ENCODE results near the gene LRP6. TPM values are rescaled to one million over a fixed set of nuclear protein-coding genes. Genes with fewer than 3 reads are reported as not detected.

The LRP6 gene
- total RNA-seq, 2 donors from 2014 or later: 26.2 to 37.9 TPM

DNA sequence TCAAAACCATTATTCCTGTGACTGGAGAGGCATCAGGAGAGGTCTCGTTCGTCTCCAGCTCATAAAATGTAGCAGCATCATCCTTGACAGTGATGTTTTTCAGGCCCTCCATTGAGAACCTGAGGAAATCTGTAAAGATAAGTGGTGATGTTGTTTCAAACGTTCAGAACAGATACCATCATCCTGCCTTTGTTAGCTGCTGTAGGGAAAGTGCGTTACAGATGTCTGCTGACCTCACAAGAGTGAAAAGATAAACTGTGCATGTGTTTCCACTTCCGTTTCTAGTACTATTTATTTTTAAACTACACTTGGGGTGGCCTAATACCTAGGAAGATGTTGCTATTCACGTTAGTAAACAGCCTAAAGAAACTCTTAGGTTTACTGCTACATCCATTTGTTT, 167.7 kb downstream of the LRP6 start:
- TF ChIP-seq, protein P1, sequence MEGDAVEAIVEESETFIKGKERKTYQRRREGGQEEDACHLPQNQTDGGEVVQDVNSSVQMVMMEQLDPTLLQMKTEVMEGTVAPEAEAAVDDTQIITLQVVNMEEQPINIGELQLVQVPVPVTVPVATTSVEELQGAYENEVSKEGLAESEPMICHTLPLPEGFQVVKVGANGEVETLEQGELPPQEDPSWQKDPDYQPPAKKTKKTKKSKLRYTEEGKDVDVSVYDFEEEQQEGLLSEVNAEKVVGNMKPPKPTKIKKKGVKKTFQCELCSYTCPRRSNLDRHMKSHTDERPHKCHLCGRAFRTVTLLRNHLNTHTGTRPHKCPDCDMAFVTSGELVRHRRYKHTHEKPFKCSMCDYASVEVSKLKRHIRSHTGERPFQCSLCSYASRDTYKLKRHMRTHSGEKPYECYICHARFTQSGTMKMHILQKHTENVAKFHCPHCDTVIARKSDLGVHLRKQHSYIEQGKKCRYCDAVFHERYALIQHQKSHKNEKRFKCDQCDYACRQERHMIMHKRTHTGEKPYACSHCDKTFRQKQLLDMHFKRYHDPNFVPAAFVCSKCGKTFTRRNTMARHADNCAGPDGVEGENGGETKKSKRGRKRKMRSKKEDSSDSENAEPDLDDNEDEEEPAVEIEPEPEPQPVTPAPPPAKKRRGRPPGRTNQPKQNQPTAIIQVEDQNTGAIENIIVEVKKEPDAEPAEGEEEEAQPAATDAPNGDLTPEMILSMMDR (IDR thresholded peaks at IDR 0.05): no peak
- Histone ChIP-seq H3K9me3 (no peaks in the 10 kb centered on the region), H3K9ac (ENCODE audit: low read depth in 2 of 2, low read length in 2 of 2) (no peak overlapping the region), H3K27ac (no peak overlapping the region), H3K4me1 (no peaks in the 10 kb centered on the region), H3K36me3 (no peaks in the 10 kb centered on the region), H3K4me3 (no peak overlapping the region), H3K27me3 (no peaks in the 10 kb centered on the region)
- intact Hi-C loops (cut with DNase I): no loop called here
- no peak for DNase-seq

GRCh38 chr12:12098691-12099015, 168.2 kb downstream of the LRP6 start:
- Histone ChIP-seq H3K4me1 (no peaks in the 10 kb centered on the region), H3K27ac (no peak overlapping the region), H3K4me3 (no peak overlapping the region), H3K36me3 (no peaks in the 10 kb centered on the region), H3K9ac (ENCODE audit: low read depth in 2 of 2, low read length in 2 of 2) (no peak overlapping the region), H3K9me3 (no peaks in the 10 kb centered on the region), H3K27me3 (no peaks in the 10 kb centered on the region)
- TF ChIP-seq, protein P1 (IDR thresholded peaks at IDR 0.05): no peak
- no peak for DNase-seq
- intact Hi-C loops (cut with DNase I): no loop called here

DNA sequence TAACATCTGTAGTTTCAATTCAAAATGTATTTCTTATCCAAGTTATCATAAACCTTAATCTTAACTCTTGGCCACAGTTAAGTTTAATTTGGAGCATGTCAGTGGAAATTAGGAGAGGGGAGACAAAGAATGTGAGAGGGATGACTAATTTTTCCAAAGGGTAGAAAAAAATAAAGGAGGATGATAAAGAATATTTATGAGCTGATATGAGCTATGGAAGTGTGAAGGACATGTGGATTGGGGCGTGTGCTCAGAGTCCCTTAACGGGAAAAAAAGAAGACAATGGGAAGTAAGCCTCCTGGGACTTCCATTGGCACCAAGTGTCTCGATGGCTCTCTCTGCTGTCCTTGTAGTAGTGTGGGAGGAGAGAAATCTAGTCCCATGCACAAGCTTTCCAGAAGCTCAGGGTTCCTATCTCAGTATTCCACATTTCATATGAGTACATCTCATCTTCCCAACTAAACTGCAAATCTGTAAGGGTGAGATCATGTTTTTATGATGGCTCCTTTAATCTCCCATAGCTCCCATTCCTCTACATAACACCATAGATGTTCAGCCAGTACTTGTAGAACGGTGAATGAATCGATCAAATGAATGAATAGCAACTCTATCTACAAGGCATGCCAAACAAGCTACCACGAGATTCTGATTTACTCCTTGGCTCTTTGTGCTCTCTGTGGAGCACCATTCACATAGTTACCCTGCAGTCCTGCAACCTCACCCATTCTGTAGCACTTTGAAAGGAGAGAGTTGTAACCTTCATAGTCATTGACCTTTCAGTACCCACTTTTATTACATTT, 168.8 kb downstream of the LRP6 start:
- H3K4me3 ChIP-seq: no peak overlapping the region
- intact Hi-C loops (cut with DNase I): no loop called here
- H3K27ac ChIP-seq: no peak overlapping the region
- H3K4me1 ChIP-seq: no peaks in the 10 kb centered on the region
- no peak overlapping the region for H3K9ac ChIP-seq (ENCODE audit: low read depth in 2 of 2, low read length in 2 of 2)
- H3K36me3 ChIP-seq: no peaks in the 10 kb centered on the region
- no peaks in the 10 kb centered on the region for H3K27me3 ChIP-seq
- no peaks in the 10 kb centered on the region for H3K9me3 ChIP-seq
- no peak for DNase-seq
- TF ChIP-seq, protein P1 (IDR thresholded peaks at IDR 0.05): no peak

- no peaks in the 10 kb centered on the region for H3K27me3 ChIP-seq
- no peaks in the 10 kb centered on the region for H3K4me1 ChIP-seq
- no peaks in the 10 kb centered on the region for H3K9me3 ChIP-seq
- no peak for DNase-seq
- H3K4me3 ChIP-seq: no peak overlapping the region
- H3K27ac ChIP-seq: no peak overlapping the region
- H3K36me3 ChIP-seq: no peaks in the 10 kb centered on the region
- intact Hi-C loops (cut with DNase I): no loop called here
- no peak overlapping the region for H3K9ac ChIP-seq (ENCODE audit: low read depth in 2 of 2, low read length in 2 of 2)
- TF ChIP-seq, protein P1 (IDR thresholded peaks at IDR 0.05): no peak
Observed at GRCh38 chr12:12095021-12095420, 171.8 kb downstream of the LRP6 start.

DNA sequence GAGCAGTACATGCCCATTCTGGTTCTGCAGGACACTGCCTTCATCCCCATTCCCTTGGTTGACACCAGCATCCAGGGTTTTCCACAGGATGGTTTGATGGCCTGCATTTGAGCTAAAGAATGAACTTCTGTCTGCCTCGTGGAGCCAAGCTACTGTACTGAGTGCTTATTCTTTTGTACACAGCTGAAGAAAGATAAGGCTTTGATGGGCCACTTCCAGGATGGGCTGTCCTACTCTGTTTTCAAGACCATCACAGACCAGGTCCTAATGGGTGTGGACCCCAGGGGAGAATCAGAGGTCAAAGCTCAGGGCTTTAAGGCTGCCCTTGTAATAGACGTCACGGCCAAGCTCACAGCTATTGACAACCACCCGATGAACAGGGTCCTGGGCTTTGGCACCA, 172.4 kb downstream of the LRP6 start:
- intact Hi-C loops (cut with DNase I): no loop called here
- no peaks in the 10 kb centered on the region for H3K36me3 ChIP-seq
- TF ChIP-seq, protein P1 (IDR thresholded peaks at IDR 0.05): no peak
- no peaks in the 10 kb centered on the region for H3K4me1 ChIP-seq
- H3K9me3 ChIP-seq: no peaks in the 10 kb centered on the region
- no peak overlapping the region for H3K27ac ChIP-seq
- no peak for DNase-seq
- no peak overlapping the region for H3K9ac ChIP-seq (ENCODE audit: low read depth in 2 of 2, low read length in 2 of 2)
- H3K27me3 ChIP-seq: no peaks in the 10 kb centered on the region
- no peak overlapping the region for H3K4me3 ChIP-seq

All from colonic mucosa (tissue), 4 donors.